SK-N-SH (cell line): ENCODE data around the gene SLC29A1.

Experiments
- EZH2phosphoT487 ChIP-seq: fragments of 200-600 bp; sonication (generic); IDR thresholded peaks from 2 replicates; pipeline ENCODE4 v1.6.1; 2017; ENCODE audit warnings: low read depth, mixed run types, mild to moderate bottlenecking, antibody characterized with exemption, moderate library complexity, borderline replicate concordance
- MXI1 ChIP-seq: IDR thresholded peaks from 2 replicates; pipeline ENCODE4 v1.6.1; 2012; ENCODE audit warnings: mild to moderate bottlenecking, low read depth, low read length, improper control_type of control experiment
- NRF1 ChIP-seq: IDR thresholded peaks from 2 replicates; pipeline ENCODE4 v1.6.1; 2012; ENCODE audit warnings: low read depth, mild to moderate bottlenecking, low read length
- TF ChIP-seq, protein P1 (sequence below): fragments of 200-600 bp; sonication (generic); IDR thresholded peaks from 2 replicates; pipeline ENCODE4 v1.6.1; 2017; ENCODE audit warnings: antibody characterized with exemption, mild to moderate bottlenecking, moderate library complexity
- TF ChIP-seq, protein P2 (sequence below): fragments of 150-350 bp; IDR thresholded peaks from 2 replicates; pipeline ENCODE4 v1.6.1; 2016; ENCODE audit warnings: mild to moderate bottlenecking, low read depth, low read length

DNA sequence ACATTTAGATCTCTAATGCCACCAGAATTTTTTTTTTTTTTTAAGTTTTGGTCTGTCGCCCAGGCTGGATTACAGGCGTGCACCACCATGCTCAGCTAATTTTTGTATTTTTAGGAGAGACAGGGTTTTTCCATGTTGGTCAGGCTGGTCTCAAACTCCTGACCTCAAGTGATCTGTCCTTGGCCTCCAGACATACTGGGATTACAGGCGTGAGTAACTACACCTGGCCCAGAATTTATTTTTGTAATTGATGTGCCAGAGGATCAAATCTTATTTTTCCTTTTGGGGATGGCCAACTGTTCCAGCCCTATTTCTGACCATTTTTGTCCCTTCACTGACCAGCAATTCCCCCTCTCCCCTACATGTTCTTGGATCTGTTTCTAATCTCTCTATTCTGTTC lies 24.7 kb upstream of the SLC29A1 start:
- TF ChIP-seq, protein P1, sequence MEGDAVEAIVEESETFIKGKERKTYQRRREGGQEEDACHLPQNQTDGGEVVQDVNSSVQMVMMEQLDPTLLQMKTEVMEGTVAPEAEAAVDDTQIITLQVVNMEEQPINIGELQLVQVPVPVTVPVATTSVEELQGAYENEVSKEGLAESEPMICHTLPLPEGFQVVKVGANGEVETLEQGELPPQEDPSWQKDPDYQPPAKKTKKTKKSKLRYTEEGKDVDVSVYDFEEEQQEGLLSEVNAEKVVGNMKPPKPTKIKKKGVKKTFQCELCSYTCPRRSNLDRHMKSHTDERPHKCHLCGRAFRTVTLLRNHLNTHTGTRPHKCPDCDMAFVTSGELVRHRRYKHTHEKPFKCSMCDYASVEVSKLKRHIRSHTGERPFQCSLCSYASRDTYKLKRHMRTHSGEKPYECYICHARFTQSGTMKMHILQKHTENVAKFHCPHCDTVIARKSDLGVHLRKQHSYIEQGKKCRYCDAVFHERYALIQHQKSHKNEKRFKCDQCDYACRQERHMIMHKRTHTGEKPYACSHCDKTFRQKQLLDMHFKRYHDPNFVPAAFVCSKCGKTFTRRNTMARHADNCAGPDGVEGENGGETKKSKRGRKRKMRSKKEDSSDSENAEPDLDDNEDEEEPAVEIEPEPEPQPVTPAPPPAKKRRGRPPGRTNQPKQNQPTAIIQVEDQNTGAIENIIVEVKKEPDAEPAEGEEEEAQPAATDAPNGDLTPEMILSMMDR = no peak
- TF ChIP-seq EZH2phosphoT487 (no peak), MXI1 (no peak), NRF1 (no peak)
- TF ChIP-seq, protein P2, sequence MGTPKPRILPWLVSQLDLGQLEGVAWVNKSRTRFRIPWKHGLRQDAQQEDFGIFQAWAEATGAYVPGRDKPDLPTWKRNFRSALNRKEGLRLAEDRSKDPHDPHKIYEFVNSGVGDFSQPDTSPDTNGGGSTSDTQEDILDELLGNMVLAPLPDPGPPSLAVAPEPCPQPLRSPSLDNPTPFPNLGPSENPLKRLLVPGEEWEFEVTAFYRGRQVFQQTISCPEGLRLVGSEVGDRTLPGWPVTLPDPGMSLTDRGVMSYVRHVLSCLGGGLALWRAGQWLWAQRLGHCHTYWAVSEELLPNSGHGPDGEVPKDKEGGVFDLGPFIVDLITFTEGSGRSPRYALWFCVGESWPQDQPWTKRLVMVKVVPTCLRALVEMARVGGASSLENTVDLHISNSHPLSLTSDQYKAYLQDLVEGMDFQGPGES = no peak
